Memory B cell (primary cell): ENCODE data around the gene CHD1L.
"Not testable (repeated sequence)": the region's sequence is repeated elsewhere in the genome, so short reads cannot be mapped to it uniquely, and the experiment has no call there.

ENCODE experiments used
- ATAC-seq: fragments of 150-1000 bp; cut with Tn5 transposase; 2 replicates; pipeline ENCODE4 v1.10.0; 2021; ENCODE audit warnings: low read depth, mild to moderate bottlenecking, moderate library complexity
- DNase-seq, 2 donors: peaks; one replicate each; pipeline ENCODE4 v3.0.0; 2022; ENCODE audit warnings: low spot score in 2 of 2
- H3K27ac Mint-ChIP-seq: one replicate; pipeline ENCODE4 v1.8.0; 2022; ENCODE audit warnings: mild to moderate bottlenecking, moderate library complexity, mixed read lengths
- H3K27me3 Mint-ChIP-seq: one replicate; pipeline ENCODE4 v1.8.0; 2022; ENCODE audit warnings: mixed read lengths
- H3K36me3 Mint-ChIP-seq: one replicate; pipeline ENCODE4 v1.8.0; 2022; ENCODE audit warnings: mild to moderate bottlenecking, mixed read lengths
- H3K4me1 Mint-ChIP-seq: one replicate; pipeline ENCODE4 v1.8.0; 2022; ENCODE audit warnings: mixed read lengths
- H3K4me3 Mint-ChIP-seq: one replicate; pipeline ENCODE4 v1.8.0; 2022; ENCODE audit warnings: mild to moderate bottlenecking, moderate library complexity, mixed read lengths
- H3K9me3 Mint-ChIP-seq: one replicate; pipeline ENCODE4 v1.8.0; 2022; ENCODE audit warnings: mixed read lengths

Gene CHD1L

DNA sequence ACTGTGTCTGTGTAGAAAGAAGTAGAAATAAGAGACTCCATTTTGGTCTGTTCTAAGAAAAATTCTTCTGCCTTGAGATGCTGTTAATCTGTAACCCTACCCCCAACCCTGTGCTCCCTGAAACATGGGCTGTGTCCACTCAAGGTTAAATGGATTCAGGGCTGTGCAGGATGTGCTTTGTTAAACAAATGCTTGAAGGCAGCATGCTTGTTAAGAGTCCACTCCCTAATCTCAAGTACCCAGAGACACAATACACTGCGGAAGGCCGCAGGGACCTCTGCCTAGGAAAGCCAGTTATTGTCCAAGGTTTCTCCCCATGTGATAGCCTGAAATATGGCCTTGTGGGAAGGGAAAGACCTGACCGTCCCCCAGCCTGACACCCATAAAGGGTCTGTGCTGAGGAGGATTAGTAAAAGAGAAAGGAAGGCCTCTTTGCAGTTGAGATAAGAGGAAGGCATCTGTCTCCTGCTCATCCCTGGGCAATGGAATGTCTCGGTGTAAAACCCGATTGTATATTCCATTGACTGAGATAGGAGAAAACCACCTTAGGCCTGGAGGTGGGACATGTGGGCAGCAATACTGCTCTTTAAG, 2.3 kb upstream of the CHD1L start:
- not testable (repeated sequence) for H3K27ac Mint-ChIP-seq, H3K9me3 Mint-ChIP-seq, DNase-seq, H3K36me3 Mint-ChIP-seq, ATAC-seq, H3K27me3 Mint-ChIP-seq, H3K4me3 Mint-ChIP-seq
- peaks cover 15% of the 10 kb centered on the region for H3K4me1 Mint-ChIP-seq

GRCh38 chr1:147241934-147242448, 493 bp upstream of the CHD1L start:
- no peak for DNase-seq

GRCh38 chr1:147243228-147243685, 773 bp downstream of the CHD1L start:
- peak; percentile 2 for ATAC-seq
- H3K4me3 Mint-ChIP-seq, result peak overlapping the region; percentile 97
- DNase-seq, result no peak
- H3K4me1 Mint-ChIP-seq, result peaks cover 33% of the 10 kb centered on the region
- no peaks in the 10 kb centered on the region for H3K36me3 Mint-ChIP-seq
- H3K9me3 Mint-ChIP-seq, result no peaks in the 10 kb centered on the region
- peak overlapping the region; percentile 74 for H3K27ac Mint-ChIP-seq
- no peaks in the 10 kb centered on the region for H3K27me3 Mint-ChIP-seq

More at GRCh38 chr1:147241934-147242448, 493 bp upstream of the CHD1L start:
- Mint-ChIP-seq H3K27ac (peak overlapping the region; percentile 70), H3K4me3 (peak overlapping the region; percentile 86), H3K9me3 (no peaks in the 10 kb centered on the region), H3K4me1 (peaks cover 26% of the 10 kb centered on the region), H3K36me3 (no peaks in the 10 kb centered on the region), H3K27me3 (no peaks in the 10 kb centered on the region)
- no peak for ATAC-seq

DNA sequence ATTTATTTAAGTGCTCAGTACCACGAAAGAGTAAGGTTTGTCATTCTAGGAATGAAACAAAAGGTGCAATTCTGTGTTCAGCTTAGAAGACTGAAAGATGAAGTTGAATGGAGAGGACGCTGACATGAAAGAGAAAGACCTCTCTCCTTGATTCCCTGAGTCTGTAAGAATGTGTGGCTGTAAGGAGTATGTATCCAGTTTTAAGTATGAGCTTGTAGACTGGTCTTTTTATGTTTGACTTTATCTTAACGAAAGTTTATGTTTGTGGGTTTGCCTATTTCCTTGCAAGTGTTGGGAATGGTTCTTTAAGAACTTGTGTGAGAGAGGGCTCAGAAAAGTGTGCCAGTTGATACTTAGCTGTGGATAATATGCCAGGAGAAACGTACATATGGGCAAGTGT, 1.4 kb downstream of the CHD1L start:
- Mint-ChIP-seq H3K27me3 (no peaks in the 10 kb centered on the region), H3K4me3 (peak overlapping the region; percentile 97), H3K9me3 (no peaks in the 10 kb centered on the region), H3K27ac (peak overlapping the region; percentile 74), H3K4me1 (peaks cover 34% of the 10 kb centered on the region), H3K36me3 (no peaks in the 10 kb centered on the region)
- ATAC-seq, result no peak
- DNase-seq, result no peak

GRCh38 chr1:147245129-147245528, 2.6 kb downstream of the CHD1L start:
- H3K9me3 Mint-ChIP-seq, result no peaks in the 10 kb centered on the region
- no peaks in the 10 kb centered on the region for H3K27me3 Mint-ChIP-seq
- peaks cover 39% of the 10 kb centered on the region for H3K4me1 Mint-ChIP-seq
- no peak overlapping the region for H3K4me3 Mint-ChIP-seq
- H3K27ac Mint-ChIP-seq, result no peak overlapping the region
- DNase-seq (no peak), ATAC-seq (no peak)
- peaks cover 2% of the 10 kb centered on the region for H3K36me3 Mint-ChIP-seq

GRCh38 chr1:147245586-147246021, 3.1 kb downstream of the CHD1L start:
- no peak for ATAC-seq
- H3K9me3 Mint-ChIP-seq, result no peaks in the 10 kb centered on the region
- no peaks in the 10 kb centered on the region for H3K27me3 Mint-ChIP-seq
- H3K4me3 Mint-ChIP-seq, result no peak overlapping the region
- H3K36me3 Mint-ChIP-seq, result peaks cover 2% of the 10 kb centered on the region
- no peak overlapping the region for H3K27ac Mint-ChIP-seq
- no peak for DNase-seq
- H3K4me1 Mint-ChIP-seq, result peaks cover 39% of the 10 kb centered on the region

DNA sequence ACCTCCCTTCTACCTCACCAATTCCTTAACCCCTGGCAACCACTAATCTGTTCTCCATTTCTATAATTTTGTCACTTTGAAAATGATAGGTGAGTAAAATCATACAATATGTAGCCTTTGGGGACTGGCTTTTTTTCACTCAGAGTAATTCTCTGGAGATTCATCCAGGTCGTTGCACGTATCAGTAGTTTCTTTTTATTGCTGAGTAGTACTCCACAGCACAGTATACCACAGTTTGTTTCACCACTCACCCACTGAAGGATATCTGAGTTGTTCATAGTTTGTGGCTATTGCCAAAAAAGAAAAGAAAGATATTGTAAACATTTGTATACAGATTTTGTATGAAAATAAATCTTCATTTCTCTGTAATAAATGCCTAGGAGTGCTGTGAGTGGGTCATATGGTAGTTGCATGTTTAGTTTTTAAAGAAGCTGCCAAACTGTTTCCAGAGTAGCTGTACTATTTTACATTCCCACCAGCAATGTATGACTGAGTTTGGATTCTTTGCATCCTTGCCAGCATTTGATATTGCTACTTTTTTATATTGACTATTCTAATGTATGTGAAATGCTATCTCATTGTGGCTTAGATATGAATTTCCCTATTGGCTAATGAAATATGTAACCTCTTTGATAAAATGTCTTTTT, 3.7 kb downstream of the CHD1L start:
- Mint-ChIP-seq H3K27ac (peak overlapping the region; percentile 45), H3K36me3 (peaks cover 2% of the 10 kb centered on the region), H3K27me3 (no peaks in the 10 kb centered on the region), H3K9me3 (no peaks in the 10 kb centered on the region), H3K4me3 (no peak overlapping the region), H3K4me1 (peaks cover 39% of the 10 kb centered on the region)
- no peak for DNase-seq
- ATAC-seq, result no peak

GRCh38 chr1:147246910-147247655, 4.6 kb downstream of the CHD1L start:
- DNase-seq, result peak in 1 of 2 donors; percentile 7
- peaks cover 37% of the 10 kb centered on the region for H3K4me1 Mint-ChIP-seq
- no peak for ATAC-seq
- H3K27me3 Mint-ChIP-seq, result no peaks in the 10 kb centered on the region
- no peak overlapping the region for H3K4me3 Mint-ChIP-seq
- no peaks in the 10 kb centered on the region for H3K9me3 Mint-ChIP-seq
- peaks cover 2% of the 10 kb centered on the region for H3K36me3 Mint-ChIP-seq
- H3K27ac Mint-ChIP-seq, result peak overlapping the region; percentile 45

- no peak overlapping the region for H3K4me3 Mint-ChIP-seq
Observed at GRCh38 chr1:147247656-147248238, 5.3 kb downstream of the CHD1L start.

DNA sequence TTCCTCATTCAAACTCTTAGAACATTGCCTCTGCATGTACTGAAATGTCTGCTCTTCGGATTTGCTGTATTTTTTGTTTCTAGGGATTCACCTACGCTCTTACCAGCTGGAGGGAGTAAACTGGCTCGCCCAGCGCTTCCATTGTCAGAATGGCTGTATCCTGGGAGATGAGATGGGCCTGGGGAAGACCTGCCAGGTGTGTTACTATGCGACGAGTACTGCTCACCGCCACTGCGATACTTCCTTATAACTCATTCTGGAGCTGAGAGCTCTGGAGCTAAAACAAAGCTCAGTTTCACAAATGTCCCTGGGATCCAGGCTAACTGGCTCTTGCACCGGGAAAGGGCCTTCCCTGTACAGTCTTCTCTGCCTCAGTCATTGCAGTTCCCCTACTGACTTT, 10.1 kb downstream of the CHD1L start:
- no peak for ATAC-seq
- peaks cover 21% of the 10 kb centered on the region for H3K36me3 Mint-ChIP-seq

More at GRCh38 chr1:147247656-147248238, 5.3 kb downstream of the CHD1L start:
- no peak overlapping the region for H3K27ac Mint-ChIP-seq
- no peaks in the 10 kb centered on the region for H3K27me3 Mint-ChIP-seq
- DNase-seq, result no peak
- no peaks in the 10 kb centered on the region for H3K9me3 Mint-ChIP-seq
- peaks cover 36% of the 10 kb centered on the region for H3K4me1 Mint-ChIP-seq
- ATAC-seq, result no peak
- peaks cover 3% of the 10 kb centered on the region for H3K36me3 Mint-ChIP-seq

DNA sequence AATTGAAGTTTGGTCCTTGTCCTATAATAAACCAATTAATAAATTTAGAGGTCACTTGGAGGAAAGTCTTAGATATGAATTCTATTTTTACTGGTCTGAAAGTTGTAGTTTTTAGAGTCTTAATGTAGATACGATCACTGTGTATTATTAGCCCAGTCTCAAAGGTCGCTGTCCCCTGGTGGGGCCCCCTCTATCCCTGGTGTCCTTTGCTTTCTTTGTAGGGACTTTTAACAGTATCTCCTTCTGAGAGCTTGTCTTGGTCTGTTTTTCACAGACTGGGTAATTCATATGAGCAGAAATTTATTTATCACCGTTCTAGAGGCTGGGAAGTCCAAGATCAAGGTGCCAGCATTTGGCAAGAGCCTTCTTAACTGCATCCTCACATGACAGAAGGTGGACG, 18.5 kb downstream of the CHD1L start:
- H3K9me3 Mint-ChIP-seq, result no peaks in the 10 kb centered on the region
- H3K36me3 Mint-ChIP-seq, result peaks cover 39% of the 10 kb centered on the region
- peaks cover 3% of the 10 kb centered on the region for H3K4me1 Mint-ChIP-seq
- H3K4me3 Mint-ChIP-seq, result no peak overlapping the region
- H3K27me3 Mint-ChIP-seq, result no peaks in the 10 kb centered on the region
- H3K27ac Mint-ChIP-seq, result no peak overlapping the region
- ATAC-seq (no peak), DNase-seq (no peak)

More for the DNA sequence above, 10.1 kb downstream of the CHD1L start:
- DNase-seq, result no peak
- H3K27ac Mint-ChIP-seq, result no peak overlapping the region
- peaks cover 18% of the 10 kb centered on the region for H3K4me1 Mint-ChIP-seq
- no peaks in the 10 kb centered on the region for H3K27me3 Mint-ChIP-seq
- no peaks in the 10 kb centered on the region for H3K9me3 Mint-ChIP-seq
- H3K4me3 Mint-ChIP-seq, result no peak overlapping the region

- no peaks in the 10 kb centered on the region for H3K27me3 Mint-ChIP-seq
- ATAC-seq (no peak), DNase-seq (no peak)
- no peak overlapping the region for H3K4me3 Mint-ChIP-seq
- H3K9me3 Mint-ChIP-seq, result no peaks in the 10 kb centered on the region
- H3K4me1 Mint-ChIP-seq, result no peaks in the 10 kb centered on the region
- H3K27ac Mint-ChIP-seq, result no peak overlapping the region
- peaks cover 51% of the 10 kb centered on the region for H3K36me3 Mint-ChIP-seq
Observed at GRCh38 chr1:147264158-147264768, 21.8 kb downstream of the CHD1L start.

GRCh38 chr1:147266381-147266780, 23.9 kb downstream of the CHD1L start:
- no peak overlapping the region for H3K27ac Mint-ChIP-seq
- no peaks in the 10 kb centered on the region for H3K27me3 Mint-ChIP-seq
- H3K9me3 Mint-ChIP-seq, result no peaks in the 10 kb centered on the region
- DNase-seq (no peak), ATAC-seq (no peak)
- H3K4me3 Mint-ChIP-seq, result no peak overlapping the region
- H3K36me3 Mint-ChIP-seq, result peaks cover 46% of the 10 kb centered on the region
- H3K4me1 Mint-ChIP-seq, result no peaks in the 10 kb centered on the region
